HEK293 (cell line): ENCODE data around the gene BRD1.

Experiments
- CTCF ChIA-PET: fragments of 350-600 bp; formaldehyde crosslinking; extraction: SDS; loops from one replicate; lab custom pipeline; 2021; ENCODE audit warnings: antibody characterized with exemption; lab: Yijun Ruan, JAX
- POLR2A ChIA-PET: fragments of 300-600 bp; formaldehyde crosslinking; extraction: SDS; loops from one replicate; lab custom pipeline; 2020; ENCODE audit warnings: antibody characterized with exemption, inconsistent platforms; lab: Yijun Ruan, JAX
- H3K27ac ChIP-seq: fragments of 200-500 bp; sonication (Bioruptor generic); 2 replicates; pipeline ENCODE4 v1.5.1; 2014; ENCODE audit warnings: low read depth, low read length, control low read depth, inconsistent platforms; ENCODE audit errors: extremely low read depth
- H3K36me3 ChIP-seq, 2 experiments: fragments of 200-500 bp in 1 of 2; sonication (Bioruptor generic) in 1 of 2; 1 replicate in 1 of 2; 2 replicates in 1 of 2; pipeline ENCODE4 v1.5.1; 2014 to 2017; ENCODE audit warnings: inconsistent platforms in 2 of 2, low read length in 2 of 2; ENCODE audit not compliant: control insufficient read depth in 2 of 2, insufficient read depth in 1 of 2
- H3K4me1 ChIP-seq: fragments of 200-500 bp; sonication (Bioruptor generic); 2 replicates; pipeline ENCODE4 v1.5.1; 2014; ENCODE audit warnings: mild to moderate bottlenecking, low read length, inconsistent platforms; ENCODE audit not compliant: control insufficient read depth, insufficient read depth
- H3K4me3 ChIP-seq: 2 replicates; pipeline ENCODE4 v1.5.1; 2011; ENCODE audit warnings: low read depth, mild to moderate bottlenecking, control low read depth, low read length, moderate library complexity
- H3K9me3 ChIP-seq: fragments of 200-500 bp; sonication (Bioruptor generic); 2 replicates; pipeline ENCODE4 v1.5.1; 2014; ENCODE audit warnings: low read depth, low read length, inconsistent platforms; ENCODE audit not compliant: control insufficient read depth, insufficient read depth
- HOXD13 ChIP-seq: sonication (generic); formaldehyde crosslinking; IDR thresholded peaks from 2 replicates; pipeline ENCODE4 v1.8.0; 2022; ENCODE audit warnings: missing genetic modification reagents, borderline replicate concordance
- KLF7 ChIP-seq: fragments of 450-650 bp; formaldehyde crosslinking; IDR thresholded peaks from 2 replicates; pipeline ENCODE4 v1.5.1; 2016; ENCODE audit warnings: missing biosample characterization, missing genetic modification characterization, borderline replicate concordance
- PRDM4 ChIP-seq: fragments of 450-650 bp; formaldehyde crosslinking; IDR thresholded peaks from 2 replicates; pipeline ENCODE4 v1.5.1; 2017; ENCODE audit warnings: missing biosample characterization, missing genetic modification characterization
- SALL2 ChIP-seq: fragments of 450-650 bp; formaldehyde crosslinking; IDR thresholded peaks from 2 replicates; pipeline ENCODE4 v1.5.0; 2017; ENCODE audit warnings: missing biosample characterization, mild to moderate bottlenecking, missing genetic modification characterization, borderline replicate concordance
- SCRT2 ChIP-seq: fragments of 450-650 bp; formaldehyde crosslinking; IDR thresholded peaks from 2 replicates; pipeline ENCODE4 v1.5.1; 2016; ENCODE audit warnings: missing biosample characterization, missing genetic modification characterization
- ZBTB26 ChIP-seq: fragments of 450-650 bp; formaldehyde crosslinking; optimal IDR thresholded peaks from 2 replicates; pipeline ENCODE3; 2016; ENCODE audit warnings: missing biosample characterization, mild to moderate bottlenecking, missing genetic modification characterization
- ZBTB7A ChIP-seq: fragments of 450-650 bp; formaldehyde crosslinking; IDR thresholded peaks from 2 replicates; pipeline ENCODE4 v1.5.1; 2016; ENCODE audit warnings: low read depth, missing biosample characterization, missing genetic modification characterization
- ZIC2 ChIP-seq: fragments of 450-650 bp; formaldehyde crosslinking; IDR thresholded peaks from 2 replicates; pipeline ENCODE4 v1.5.1; 2016; ENCODE audit warnings: missing biosample characterization, missing genetic modification characterization
- ZNF10 ChIP-seq: fragments of 450-650 bp; formaldehyde crosslinking; IDR thresholded peaks from 2 replicates; pipeline ENCODE4 v1.5.1; 2017; ENCODE audit warnings: missing biosample characterization, missing genetic modification characterization
- ZNF302 ChIP-seq: fragments of 450-650 bp; formaldehyde crosslinking; IDR thresholded peaks from 2 replicates; pipeline ENCODE4 v1.5.1; 2016; ENCODE audit warnings: missing biosample characterization, missing genetic modification characterization, low read depth
- ZNF335 ChIP-seq: fragments of 450-650 bp; formaldehyde crosslinking; conservative IDR thresholded peaks from 2 replicates; pipeline ENCODE4 v1.5.1; 2016; ENCODE audit warnings: missing biosample characterization, missing genetic modification characterization
- ZNF549 ChIP-seq: fragments of 450-650 bp; IDR thresholded peaks from 2 replicates; pipeline ENCODE4 v1.5.1; 2018; ENCODE audit warnings: missing biosample characterization, missing genetic modification characterization, mild to moderate bottlenecking, inconsistent platforms, moderate library complexity
- ZNF585B ChIP-seq: fragments of 450-650 bp; formaldehyde crosslinking; IDR thresholded peaks from 2 replicates; pipeline ENCODE4 v1.5.1; 2016; ENCODE audit warnings: missing biosample characterization, missing genetic modification characterization
- ZNF843 ChIP-seq: fragments of 450-650 bp; formaldehyde crosslinking; IDR thresholded peaks from 2 replicates; pipeline ENCODE4 v1.5.1; 2016; ENCODE audit warnings: missing biosample characterization, missing genetic modification characterization
- ZSCAN18 ChIP-seq: fragments of 450-650 bp; formaldehyde crosslinking; IDR thresholded peaks from 2 replicates; pipeline ENCODE4 v1.5.1; 2016; ENCODE audit warnings: missing biosample characterization, missing genetic modification characterization
- ZSCAN23 ChIP-seq: fragments of 450-650 bp; formaldehyde crosslinking; IDR thresholded peaks from 2 replicates; pipeline ENCODE4 v1.5.1; 2016; ENCODE audit warnings: missing biosample characterization, missing genetic modification characterization
- TF ChIP-seq, protein P1 (sequence below): fragments of 450-650 bp; formaldehyde crosslinking; IDR thresholded peaks from 2 replicates; pipeline ENCODE4 v1.5.1; 2016; ENCODE audit warnings: missing biosample characterization, missing genetic modification characterization
- TF ChIP-seq, protein P2 (sequence below): fragments of 450-650 bp; formaldehyde crosslinking; IDR thresholded peaks from 2 replicates; pipeline ENCODE4 v1.5.1; 2016; ENCODE audit warnings: missing biosample characterization, missing genetic modification characterization

Gene BRD1

DNA sequence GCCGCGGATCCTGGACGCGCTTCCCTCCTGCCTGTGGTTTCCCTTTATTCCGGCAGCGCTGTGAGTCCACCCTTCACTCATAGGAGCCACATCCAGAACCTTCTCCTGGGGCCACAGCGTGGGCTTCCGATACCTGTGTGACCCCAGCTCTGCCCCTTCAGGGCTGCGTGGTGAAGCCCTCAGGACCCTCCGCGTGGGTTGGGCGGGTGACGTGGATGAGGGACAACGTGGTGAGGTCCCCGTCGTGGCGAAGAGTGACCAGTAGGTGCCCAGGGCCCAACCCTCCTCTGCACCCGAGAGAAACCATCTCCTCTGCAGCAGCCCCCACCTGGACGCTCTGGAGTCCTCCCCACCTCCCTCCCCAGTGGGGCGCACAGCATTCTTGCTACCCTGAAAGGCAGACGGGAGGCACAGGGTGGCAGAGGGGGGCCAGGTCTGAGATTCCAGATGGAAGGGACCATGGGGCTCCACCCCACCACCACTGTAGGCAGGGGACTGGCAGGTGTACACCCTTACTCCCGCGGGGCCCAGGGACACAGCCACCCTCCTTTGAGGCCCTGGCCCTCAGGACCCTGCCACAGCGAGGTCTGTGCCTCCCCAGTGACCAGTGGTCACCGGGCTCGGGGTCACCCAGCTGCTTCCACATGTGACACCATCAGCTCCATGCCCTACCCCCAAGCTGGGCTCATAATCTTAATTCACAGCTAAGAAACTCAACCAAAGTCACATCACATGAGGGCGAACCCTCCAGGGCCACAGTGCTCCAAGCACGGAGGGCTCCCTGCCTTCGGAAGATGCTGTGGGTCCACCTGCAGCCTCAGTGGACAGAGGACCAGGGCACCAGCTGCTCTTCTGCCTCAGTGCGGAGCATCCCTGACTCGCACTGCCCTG, 22.6 kb upstream of the BRD1 start:
- POLR2A ChIA-PET = no interaction called here
- no peak overlapping the region for H3K4me3 ChIP-seq
- H3K9me3 ChIP-seq = no peaks in the 10 kb centered on the region
- H3K4me1 ChIP-seq = peaks cover 6% of the 10 kb centered on the region
- no peaks in the 10 kb centered on the region for H3K36me3 ChIP-seq
- TF ChIP-seq, protein P1, sequence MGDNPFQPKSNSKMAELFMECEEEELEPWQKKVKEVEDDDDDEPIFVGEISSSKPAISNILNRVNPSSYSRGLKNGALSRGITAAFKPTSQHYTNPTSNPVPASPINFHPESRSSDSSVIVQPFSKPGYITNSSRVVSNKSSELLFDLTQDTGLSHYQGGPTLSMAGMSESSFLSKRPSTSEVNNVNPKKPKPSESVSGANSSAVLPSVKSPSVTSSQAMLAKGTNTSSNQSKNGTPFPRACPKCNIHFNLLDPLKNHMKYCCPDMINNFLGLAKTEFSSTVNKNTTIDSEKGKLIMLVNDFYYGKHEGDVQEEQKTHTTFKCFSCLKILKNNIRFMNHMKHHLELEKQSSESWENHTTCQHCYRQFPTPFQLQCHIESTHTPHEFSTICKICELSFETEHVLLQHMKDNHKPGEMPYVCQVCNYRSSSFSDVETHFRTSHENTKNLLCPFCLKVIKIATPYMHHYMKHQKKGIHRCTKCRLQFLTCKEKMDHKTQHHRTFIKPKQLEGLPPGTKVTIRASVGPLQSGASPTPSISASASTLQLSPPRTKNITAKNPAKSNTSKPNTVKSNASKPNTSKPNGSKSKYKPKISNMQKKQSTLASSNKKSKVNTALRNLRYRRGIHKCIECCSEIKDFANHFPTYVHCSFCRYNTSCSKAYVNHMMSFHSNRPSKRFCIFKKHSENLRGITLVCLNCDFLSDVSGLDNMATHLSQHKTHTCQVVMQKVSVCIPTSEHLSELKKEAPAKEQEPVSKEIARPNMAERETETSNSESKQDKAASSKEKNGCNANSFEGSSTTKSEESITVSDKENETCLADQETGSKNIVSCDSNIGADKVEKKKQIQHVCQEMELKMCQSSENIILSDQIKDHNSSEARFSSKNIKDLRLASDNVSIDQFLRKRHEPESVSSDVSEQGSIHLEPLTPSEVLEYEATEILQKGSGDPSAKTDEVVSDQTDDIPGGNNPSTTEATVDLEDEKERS (tag by site-specific recombination) = no peak
- TF ChIP-seq ZIC2 (tag by site-specific recombination) (no peak), ZBTB7A (tag by site-specific recombination) (no peak), ZNF549 (tag by site-specific recombination) (no peak), KLF7 (tag by site-specific recombination) (no peak), HOXD13 (no peak), SALL2 (tag by site-specific recombination) (no peak)
- TF ChIP-seq, all 188 proteins: peak for 0
- no peak overlapping the region for H3K27ac ChIP-seq
- CTCF ChIA-PET = no interaction called here

GRCh38 chr22:49849161-49850020, 21.7 kb upstream of the BRD1 start:
- H3K9me3 ChIP-seq = no peaks in the 10 kb centered on the region
- CTCF ChIA-PET = no interaction called here
- POLR2A ChIA-PET = no interaction called here
- H3K27ac ChIP-seq = no peak overlapping the region
- no peaks in the 10 kb centered on the region for H3K36me3 ChIP-seq
- peak overlapping the region; percentile 28 for H3K4me3 ChIP-seq
- no peaks in the 10 kb centered on the region for H3K4me1 ChIP-seq
- TF ChIP-seq, protein P2, sequence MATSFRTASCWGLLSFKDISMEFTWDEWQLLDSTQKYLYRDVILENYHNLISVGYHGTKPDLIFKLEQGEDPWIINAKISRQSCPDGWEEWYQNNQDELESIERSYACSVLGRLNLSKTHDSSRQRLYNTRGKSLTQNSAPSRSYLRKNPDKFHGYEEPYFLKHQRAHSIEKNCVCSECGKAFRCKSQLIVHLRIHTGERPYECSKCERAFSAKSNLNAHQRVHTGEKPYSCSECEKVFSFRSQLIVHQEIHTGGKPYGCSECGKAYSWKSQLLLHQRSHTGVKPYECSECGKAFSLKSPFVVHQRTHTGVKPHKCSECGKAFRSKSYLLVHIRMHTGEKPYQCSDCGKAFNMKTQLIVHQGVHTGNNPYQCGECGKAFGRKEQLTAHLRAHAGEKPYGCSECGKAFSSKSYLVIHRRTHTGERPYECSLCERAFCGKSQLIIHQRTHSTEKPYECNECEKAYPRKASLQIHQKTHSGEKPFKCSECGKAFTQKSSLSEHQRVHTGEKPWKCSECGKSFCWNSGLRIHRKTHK (tag by site-specific recombination) = no peak
- TF ChIP-seq ZSCAN23 (tag by site-specific recombination) = no peak
- TF ChIP-seq PRDM4 = no peak
- TF ChIP-seq ZIC2 (tag by site-specific recombination) = no peak
- no peak for TF ChIP-seq ZNF302 (tag by site-specific recombination)
- no peak for TF ChIP-seq ZNF585B (tag by site-specific recombination)
- TF ChIP-seq SCRT2 = no peak
- no peak for TF ChIP-seq ZNF843
- no peak for TF ChIP-seq ZNF10
- TF ChIP-seq ZSCAN18 = no peak
- TF ChIP-seq ZBTB26 (tag by site-specific recombination) = peak; percentile 23
- peak; percentile 50 for TF ChIP-seq ZNF335 (tag by site-specific recombination)
